HG03139 (cell line): Measurements from ENCODE around the gene FAM83G.
"Not testable (repeated sequence)": the region's sequence is repeated elsewhere in the genome, so short reads cannot be mapped to it uniquely, and the experiment has no call there.

Experiments used
- ATAC-seq: cut with Tn5 transposase; IDR thresholded peaks from one replicate; pipeline ENCODE4 v1.9.1; 2021; ENCODE audit not compliant: unreplicated experiment

The FAM83G gene, protein sequence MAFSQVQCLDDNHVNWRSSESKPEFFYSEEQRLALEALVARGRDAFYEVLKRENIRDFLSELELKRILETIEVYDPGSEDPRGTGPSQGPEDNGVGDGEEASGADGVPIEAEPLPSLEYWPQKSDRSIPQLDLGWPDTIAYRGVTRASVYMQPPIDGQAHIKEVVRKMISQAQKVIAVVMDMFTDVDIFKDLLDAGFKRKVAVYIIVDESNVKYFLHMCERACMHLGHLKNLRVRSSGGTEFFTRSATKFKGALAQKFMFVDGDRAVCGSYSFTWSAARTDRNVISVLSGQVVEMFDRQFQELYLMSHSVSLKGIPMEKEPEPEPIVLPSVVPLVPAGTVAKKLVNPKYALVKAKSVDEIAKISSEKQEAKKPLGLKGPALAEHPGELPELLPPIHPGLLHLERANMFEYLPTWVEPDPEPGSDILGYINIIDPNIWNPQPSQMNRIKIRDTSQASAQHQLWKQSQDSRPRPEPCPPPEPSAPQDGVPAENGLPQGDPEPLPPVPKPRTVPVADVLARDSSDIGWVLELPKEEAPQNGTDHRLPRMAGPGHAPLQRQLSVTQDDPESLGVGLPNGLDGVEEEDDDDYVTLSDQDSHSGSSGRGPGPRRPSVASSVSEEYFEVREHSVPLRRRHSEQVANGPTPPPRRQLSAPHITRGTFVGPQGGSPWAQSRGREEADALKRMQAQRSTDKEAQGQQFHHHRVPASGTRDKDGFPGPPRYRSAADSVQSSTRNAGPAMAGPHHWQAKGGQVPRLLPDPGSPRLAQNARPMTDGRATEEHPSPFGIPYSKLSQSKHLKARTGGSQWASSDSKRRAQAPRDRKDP

DNA sequence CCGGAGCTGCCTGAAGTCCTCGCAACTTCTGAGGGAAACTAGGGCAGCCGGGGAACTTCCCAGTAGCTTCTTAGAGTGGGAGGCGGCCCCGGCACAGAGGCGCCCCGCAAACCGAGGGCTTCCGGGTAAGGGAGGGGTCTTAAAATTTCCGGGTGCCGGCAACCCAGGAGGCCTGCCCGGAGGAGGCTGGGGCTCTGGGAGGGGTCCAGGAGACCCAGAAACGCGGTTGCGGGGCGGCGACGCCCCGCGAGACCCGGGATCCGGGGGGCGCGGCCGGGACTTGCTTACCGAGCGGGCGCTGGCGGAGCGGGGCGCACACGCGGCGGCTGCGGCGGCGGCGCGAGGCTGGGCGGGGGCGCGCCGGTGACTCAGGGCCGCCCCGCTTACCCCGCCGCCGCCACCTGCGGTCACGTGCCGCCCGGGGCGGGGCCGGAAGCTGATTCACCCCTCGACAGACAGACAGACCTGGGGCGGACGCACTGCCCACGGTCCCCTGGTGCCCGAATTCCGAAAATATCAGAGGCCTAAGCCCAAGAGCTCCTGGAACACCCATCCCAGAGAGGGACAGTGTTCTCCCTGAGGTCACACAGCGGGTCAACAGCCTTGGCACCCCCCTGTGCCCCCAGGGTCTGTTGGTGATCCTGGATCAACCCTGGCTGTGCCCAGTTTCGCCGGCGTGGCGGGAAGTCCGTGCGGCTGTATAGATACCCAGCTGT lies at the start of gene FAM83G:
TSS of gene FAM83G (minus strand) at position 344 of the 716 bp plus-strand sequence. CDS start 723 bp downstream, outside the sequence.
- peak; percentile 50 for ATAC-seq

- ATAC-seq, result not testable (repeated sequence)
Measured at GRCh38 chr17:19048826-19049225, 44.3 kb upstream of the FAM83G start.

- ATAC-seq, result not testable (repeated sequence)
Measured at GRCh38 chr17:19047510-19047909, 42.9 kb upstream of the FAM83G start.

- not testable (repeated sequence) for ATAC-seq
Measured at GRCh38 chr17:19046782-19047375, 42.3 kb upstream of the FAM83G start, which contains the start of gene GRAP. Gene GRAP, minus strand, starts transcription at chr17:19046957. Its CDS starts 31 bp downstream, at chr17:19046926.

DNA sequence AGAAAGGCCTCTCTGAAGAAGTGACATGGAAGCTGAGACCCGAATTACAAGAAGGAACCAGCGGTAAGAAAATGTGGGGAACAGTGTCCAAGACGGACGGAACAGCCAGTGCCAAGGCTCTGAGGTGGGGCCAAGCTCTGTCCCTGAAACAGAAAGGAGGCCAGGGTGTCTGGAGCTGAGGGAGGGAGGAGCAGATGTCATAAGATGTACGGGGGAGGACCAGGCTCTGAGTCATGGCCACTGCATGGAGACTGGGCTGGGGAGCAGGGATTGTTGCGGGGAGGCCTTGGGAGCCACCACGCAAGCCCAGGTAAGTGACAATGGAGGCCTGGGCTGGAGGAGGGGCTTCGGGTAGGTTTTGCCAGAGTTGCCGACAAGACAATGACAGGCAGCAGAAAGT lies 40.1 kb upstream of the FAM83G start:
- ATAC-seq, result not testable (repeated sequence)

DNA sequence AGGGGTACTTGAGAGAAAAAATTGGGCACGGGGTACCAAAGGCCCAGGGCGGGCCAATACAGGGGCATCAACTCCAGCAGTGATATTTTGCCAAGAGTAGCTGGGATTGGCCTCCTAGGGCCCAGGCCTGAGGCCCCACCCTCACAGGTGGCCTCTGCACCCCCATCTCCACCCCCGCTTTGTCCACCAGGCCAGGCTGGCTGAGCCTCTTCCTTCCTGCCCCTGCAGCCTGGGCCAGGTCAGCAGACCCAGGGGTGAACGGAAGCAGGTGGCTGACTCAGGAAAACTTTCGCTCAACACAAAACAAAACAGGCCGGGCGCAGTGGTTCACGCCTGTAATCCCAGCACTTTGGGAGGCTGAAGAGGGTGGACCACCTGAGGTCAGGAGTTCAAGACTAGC lies 38.5 kb upstream of the FAM83G start:
- ATAC-seq, result not testable (repeated sequence)

GRCh38 chr17:19042369-19042768 lies 37.8 kb upstream of the FAM83G start:
- ATAC-seq, result not testable (repeated sequence)

DNA sequence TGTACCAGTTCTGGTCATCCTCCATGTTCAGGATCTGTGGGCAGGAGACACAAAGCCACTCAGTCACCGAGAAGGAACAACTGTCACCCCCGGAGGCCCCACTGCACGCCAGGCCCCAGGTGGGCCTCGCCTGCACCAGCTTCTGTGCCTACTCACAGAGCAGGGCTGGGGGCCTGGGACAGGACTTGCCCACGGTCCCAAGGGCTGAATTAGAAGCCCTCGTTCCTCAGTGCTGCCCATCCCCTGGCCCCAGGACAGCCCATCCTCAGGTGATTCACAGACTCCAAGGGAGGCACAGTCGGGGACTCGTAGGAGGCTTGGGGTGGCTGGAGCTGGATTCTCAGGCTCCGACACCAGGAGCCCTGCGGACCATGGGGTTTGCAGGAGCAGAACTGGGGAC lies 37.3 kb upstream of the FAM83G start:
- not testable (repeated sequence) for ATAC-seq

DNA sequence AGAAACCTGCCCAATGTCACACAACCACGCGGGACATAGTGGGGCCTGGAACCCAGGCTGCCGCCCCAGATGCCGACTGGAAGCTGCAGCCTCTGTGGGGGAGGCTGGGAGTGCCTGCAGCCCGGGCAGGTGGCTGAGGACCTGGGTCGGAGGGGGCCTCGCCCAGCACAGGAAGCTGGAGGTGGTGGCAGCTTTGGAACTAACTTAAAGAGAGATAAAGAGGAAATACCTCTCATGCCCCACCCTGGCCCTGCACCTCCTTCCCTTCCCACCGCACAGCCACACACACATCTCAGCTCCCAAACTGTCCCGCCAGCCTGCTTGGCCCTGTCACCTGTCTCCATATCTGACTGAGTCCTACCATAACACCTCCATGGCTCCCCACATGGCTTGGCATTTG lies 35.8 kb upstream of the FAM83G start:
- ATAC-seq, result not testable (repeated sequence)

DNA sequence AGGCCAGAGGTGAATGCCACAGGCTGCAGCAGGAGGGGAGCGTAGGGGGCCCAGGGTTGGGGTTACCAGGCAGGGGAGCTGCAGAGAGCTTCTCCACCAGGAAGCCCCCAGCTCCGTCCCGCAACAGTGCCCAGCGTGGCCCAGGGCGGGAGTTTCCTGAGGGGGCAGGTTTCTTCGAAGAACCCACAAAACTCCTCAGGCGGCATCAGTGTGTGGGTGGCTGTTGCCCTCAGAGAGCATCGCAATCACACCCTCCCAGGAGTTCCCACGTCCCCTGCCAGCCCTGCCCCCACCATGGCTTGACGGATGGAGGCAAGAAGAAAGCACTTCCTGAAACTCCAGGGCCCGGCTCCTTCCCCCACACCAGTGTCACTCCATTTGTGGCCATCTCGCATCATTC lies 34.2 kb upstream of the FAM83G start:
- ATAC-seq, result not testable (repeated sequence)

- not testable (repeated sequence) for ATAC-seq
Measured at GRCh38 chr17:19038007-19038406, 33.4 kb upstream of the FAM83G start.

GRCh38 chr17:19037547-19037946 lies 33.0 kb upstream of the FAM83G start:
- ATAC-seq, result not testable (repeated sequence)

- ATAC-seq, result not testable (repeated sequence)
Measured at GRCh38 chr17:19036186-19036585, 31.6 kb upstream of the FAM83G start.

- peak; percentile 40 for ATAC-seq
Measured at GRCh38 chr17:19032377-19032988, 27.9 kb upstream of the FAM83G start.

- ATAC-seq, result not testable (repeated sequence)
Measured at GRCh38 chr17:19031729-19032128, 27.2 kb upstream of the FAM83G start.

DNA sequence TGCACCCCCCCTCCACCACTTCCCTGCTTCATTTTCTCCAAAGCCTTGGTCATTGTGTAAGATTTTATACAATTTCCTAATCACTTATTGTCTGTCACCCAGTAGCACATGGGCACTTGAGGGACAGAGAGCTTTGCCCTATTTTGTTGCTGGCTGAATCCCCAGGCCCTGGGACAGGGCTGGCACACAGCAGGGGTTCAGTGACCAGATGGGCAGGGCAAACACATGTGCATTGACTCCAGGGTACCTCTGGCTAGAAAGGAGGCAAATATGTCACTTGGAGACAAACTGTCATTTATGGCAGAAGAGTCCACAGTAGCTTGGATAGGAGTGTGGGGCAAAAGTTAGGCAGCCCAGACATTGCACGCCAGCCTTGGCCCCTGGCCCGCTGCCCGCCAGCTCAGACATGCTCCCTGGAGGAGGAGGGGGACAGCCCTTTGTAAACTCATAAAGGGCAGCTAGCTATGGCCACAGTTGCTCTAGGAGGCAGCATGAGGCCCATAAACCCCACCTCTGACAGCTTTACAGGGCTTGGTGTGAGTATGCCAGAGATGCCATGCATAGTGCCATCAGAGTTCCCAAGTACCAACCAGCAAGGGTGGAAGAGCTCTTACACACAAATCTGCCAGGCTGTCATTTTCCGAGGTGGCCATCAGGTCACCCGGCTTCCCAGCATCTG lies 26.3 kb upstream of the FAM83G start:
- ATAC-seq, result not testable (repeated sequence)

DNA sequence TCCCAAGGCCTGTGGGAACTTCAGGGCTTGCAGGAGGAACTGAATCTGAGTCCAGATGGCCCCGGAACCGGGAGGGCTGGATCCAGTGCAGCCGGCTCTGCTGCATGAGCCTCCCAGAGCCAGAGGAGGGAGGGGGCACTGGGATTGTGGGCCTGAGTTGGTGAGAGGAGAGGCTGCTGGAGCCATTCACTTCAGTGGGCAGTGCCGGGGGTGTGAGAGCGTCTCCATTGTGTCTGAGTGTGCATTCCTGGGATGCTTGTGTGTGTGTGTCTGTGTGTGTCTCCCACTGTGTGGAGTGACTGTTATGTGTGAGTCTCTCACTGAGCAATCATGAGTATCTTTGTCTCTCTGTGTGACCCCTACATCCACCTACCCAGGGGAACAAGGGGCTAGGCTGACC lies 25.2 kb upstream of the FAM83G start:
- not testable (repeated sequence) for ATAC-seq

GRCh38 chr17:19028671-19029070 lies 24.1 kb upstream of the FAM83G start:
- ATAC-seq, result not testable (repeated sequence)
